ENCODE results near the gene LRP11.

The LRP11 gene

DNA sequence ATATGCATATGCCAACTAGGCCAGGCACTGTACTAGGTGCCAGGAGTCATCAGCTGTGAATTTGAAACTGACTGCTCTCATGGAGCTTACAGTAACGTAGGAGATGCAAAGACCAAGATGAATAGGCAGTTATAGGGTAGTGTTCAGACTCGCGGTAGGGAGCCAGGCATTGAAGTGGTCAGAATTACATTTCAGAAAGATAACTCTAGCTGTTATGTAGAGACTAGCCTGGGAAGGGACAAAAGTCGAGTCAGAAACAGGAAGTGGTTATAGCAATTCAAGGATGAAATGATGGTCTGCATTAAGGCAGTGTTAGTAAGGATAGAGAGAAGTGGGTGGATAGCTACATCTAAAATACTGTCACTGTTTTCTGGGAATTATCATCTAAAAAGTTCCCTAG, 58.0 kb downstream of the LRP11 start:
- DNase-seq = no peak

- no peak for DNase-seq
Observed at GRCh38 chr6:149783551-149783950, 80.6 kb downstream of the LRP11 start.

DNA sequence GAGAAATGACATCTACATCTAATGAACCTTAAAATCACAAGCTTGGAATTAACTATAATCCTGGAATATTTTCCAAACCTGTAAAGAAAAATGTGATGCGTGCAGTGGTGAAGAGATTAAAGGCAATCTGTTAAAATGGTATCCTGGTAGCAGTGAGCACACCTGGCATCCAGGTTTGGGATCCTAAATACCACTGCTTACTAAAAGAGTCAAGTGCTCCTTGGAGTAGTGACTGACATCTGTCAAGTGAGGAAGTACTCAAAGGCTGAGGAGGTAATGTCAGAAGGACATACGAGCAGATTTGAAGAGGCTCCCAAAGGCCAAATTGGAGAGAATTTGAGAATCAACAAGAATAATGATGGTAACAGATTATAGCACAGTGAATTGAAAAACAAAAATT, 81.8 kb downstream of the LRP11 start:
- no peak for DNase-seq

DNA sequence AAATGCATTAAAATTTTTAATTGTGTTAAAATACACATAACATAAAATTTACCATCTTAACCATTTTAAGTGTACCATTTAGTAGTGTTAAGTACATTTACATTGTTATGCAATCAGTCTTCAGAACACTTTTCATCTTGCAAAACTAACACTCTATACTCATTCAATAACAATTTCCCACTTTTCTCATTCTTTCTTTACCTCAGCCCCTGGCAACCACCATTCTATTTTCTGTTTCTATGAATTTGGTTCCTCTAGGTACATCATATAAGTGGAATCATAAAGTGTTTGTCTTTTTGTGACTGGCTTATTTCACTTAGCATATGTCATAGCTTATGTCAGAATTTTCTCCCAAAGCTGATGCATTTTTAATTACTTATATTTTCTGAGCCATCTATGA, 82.4 kb downstream of the LRP11 start:
- DNase-seq = no peak

DNA sequence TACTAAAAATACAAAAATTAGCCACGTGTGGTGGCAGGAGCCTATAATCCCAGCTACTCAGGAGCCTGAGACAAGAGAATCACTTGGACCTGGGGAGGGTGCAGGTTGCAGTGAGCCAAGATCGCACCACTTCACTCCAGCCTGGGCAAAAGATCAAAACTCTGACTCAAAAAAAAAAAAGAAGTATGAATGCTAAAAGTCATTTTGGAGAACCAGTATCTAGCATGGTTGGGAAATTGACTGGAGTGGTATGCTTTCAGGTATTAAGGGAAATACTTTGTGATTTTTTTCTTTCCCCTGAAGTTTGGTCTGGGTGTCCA, 84.6 kb downstream of the LRP11 start:
- no peak for DNase-seq

DNA sequence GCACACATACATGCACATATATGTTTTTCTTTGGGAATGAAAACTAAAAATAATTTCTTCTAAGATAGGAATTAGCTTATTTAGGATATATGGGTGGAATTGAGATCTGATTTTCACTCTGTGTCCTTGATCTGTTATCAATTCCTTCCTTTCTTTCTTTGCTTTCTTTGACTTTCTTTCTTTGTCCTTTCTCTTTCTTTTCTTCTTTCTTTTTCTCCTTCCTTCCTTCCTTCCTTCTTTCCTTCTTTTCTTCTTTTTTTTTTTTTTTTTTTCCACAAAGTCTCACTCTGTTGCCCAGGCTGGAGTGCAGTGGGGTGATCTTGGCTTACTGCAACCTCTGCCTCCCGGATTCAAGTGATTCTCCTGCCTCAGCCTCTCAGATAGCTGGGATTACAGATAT, 86.5 kb downstream of the LRP11 start:
- DNase-seq = no peak

- DNase-seq = no peak
Observed at GRCh38 chr6:149771925-149772324, 92.2 kb downstream of the LRP11 start.

DNA sequence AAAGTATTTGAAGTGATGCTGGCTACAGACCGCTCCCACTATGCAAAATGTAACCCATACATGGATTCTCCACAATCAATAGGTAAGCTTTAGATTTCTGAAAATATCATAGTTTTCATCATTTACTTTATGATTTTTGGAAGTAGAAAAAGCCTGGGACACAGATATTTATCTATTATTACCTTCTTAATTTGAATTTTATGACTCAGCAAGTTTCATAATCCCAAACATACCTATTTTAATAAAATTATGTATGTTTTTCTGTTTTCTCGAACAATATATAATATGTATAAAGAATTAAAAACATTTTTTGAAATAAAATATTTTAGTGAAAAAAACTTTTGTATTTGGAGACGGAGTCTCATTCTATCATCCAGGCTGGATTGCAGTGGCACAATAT, 93.0 kb downstream of the LRP11 start:
- DNase-seq = no peak

DNA sequence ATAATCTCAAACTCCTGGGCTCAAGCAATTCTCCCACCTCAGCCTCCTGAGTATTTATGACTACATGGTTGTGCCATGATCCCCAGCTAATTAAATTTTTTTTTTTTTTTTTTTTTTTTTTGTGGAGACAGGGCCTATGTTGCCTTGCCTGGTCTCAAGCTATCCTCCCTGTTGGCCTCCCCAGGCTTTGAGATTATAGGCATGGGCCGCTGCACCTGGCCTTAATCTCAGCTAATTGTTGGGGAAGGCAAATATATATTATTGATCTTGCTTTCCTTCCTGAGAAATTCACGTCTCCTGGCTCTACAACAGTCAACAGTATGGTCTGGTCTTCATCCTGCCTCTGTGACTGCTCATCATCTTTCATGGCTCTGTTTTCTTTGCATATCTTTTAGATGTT, 94.5 kb downstream of the LRP11 start:
- no peak for DNase-seq

Data from amygdala (tissue), 56 donors.